Measurements from ENCODE around the gene ST6GALNAC3. TPM values are rescaled to one million over a fixed set of nuclear protein-coding genes. Genes with fewer than 3 reads are reported as not detected.

The ST6GALNAC3 gene
- polyA plus RNA-seq, 1 donor (not counting 4 experiments of a cell fraction or from before 2014, with no cell fraction given), result 0.08 TPM

DNA sequence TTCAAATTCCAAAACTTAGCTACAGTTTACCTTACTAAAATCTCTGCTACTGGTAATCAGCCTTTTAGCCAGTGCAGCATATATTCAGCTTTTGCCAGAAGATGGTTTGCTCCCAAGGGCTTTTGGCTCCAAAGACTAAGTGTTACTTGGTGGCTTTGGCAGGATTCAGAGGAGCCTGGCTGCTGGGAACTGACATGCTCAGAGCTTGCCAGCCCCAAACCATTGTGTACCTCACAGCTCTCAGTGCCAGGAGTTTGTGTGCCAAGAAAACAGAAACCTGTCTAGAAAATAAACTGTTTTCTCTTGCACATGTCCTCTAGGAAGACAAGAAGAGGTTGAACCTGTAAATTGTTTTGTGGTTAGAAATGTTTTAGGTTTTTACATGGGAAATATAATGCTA is 315.9 kb downstream of the ST6GALNAC3 start:
- Histone ChIP-seq H4K20me1 (ENCODE audit: control insufficient read depth, extremely low read depth, insufficient read depth, low read length) (no peaks in the 10 kb centered on the region), H3K79me2 (ENCODE audit: control insufficient read depth, insufficient read depth, low read length) (no peaks in the 10 kb centered on the region), H3K9me3 (ENCODE audit: control insufficient read depth, low read depth, low read length) (no peaks in the 10 kb centered on the region), H3K9me1 (ENCODE audit: control insufficient read depth, extremely low read depth, insufficient read depth, low read length) (no peaks in the 10 kb centered on the region), H3K4me3 (ENCODE audit: control insufficient read depth in 2 of 3, extremely low read depth in 1 of 3, insufficient read depth in 2 of 3, low read depth in 1 of 3, low read length in 3 of 3) (no peak overlapping the region), H3K27me3 (ENCODE audit: control insufficient read depth, extremely low read depth, insufficient read depth, low read length) (no peaks in the 10 kb centered on the region), H3K36me3 (ENCODE audit: control insufficient read depth in 2 of 2, extremely low read depth in 1 of 2, insufficient read depth in 2 of 2, low read length in 2 of 2) (no peaks in the 10 kb centered on the region), H3K27ac (ENCODE audit: control insufficient read depth, insufficient read depth, low read length) (no peak overlapping the region), H3K4me2 (ENCODE audit: control insufficient read depth, extremely low read depth, insufficient read depth, low read depth, low read length) (no peak overlapping the region), H3K4me1 (ENCODE audit: control insufficient read depth, extremely low read depth, insufficient read depth, low read length) (no peaks in the 10 kb centered on the region), H2AFZ (ENCODE audit: control insufficient read depth, low read length) (no peak overlapping the region), H3K9ac (ENCODE audit: control insufficient read depth, extremely low read depth, insufficient read depth, low read length) (no peak overlapping the region)
- FAIRE-seq (no peak), DNase-seq (ENCODE audit: low read depth, low spot score) (no peak)
- TF ChIP-seq, protein P1, sequence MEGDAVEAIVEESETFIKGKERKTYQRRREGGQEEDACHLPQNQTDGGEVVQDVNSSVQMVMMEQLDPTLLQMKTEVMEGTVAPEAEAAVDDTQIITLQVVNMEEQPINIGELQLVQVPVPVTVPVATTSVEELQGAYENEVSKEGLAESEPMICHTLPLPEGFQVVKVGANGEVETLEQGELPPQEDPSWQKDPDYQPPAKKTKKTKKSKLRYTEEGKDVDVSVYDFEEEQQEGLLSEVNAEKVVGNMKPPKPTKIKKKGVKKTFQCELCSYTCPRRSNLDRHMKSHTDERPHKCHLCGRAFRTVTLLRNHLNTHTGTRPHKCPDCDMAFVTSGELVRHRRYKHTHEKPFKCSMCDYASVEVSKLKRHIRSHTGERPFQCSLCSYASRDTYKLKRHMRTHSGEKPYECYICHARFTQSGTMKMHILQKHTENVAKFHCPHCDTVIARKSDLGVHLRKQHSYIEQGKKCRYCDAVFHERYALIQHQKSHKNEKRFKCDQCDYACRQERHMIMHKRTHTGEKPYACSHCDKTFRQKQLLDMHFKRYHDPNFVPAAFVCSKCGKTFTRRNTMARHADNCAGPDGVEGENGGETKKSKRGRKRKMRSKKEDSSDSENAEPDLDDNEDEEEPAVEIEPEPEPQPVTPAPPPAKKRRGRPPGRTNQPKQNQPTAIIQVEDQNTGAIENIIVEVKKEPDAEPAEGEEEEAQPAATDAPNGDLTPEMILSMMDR (optimal IDR thresholded peaks at IDR 0.05 in 1 of 3, IDR thresholded peaks at IDR 0.05 in 1 of 3, conservative IDR thresholded peaks at IDR 0.05 in 1 of 3; ENCODE audit: extremely low read depth in 1 of 3, insufficient read depth in 2 of 3, low read length in 3 of 3), result no peak
- no peak for TF ChIP-seq EZH2 (IDR thresholded peaks at IDR 0.05; ENCODE audit: low read length)
- dilution Hi-C loops (cut with MboI; ENCODE audit: extremely low pct_ligation_motif_present, low sequenced_read_pairs), result no loop called here

DNA sequence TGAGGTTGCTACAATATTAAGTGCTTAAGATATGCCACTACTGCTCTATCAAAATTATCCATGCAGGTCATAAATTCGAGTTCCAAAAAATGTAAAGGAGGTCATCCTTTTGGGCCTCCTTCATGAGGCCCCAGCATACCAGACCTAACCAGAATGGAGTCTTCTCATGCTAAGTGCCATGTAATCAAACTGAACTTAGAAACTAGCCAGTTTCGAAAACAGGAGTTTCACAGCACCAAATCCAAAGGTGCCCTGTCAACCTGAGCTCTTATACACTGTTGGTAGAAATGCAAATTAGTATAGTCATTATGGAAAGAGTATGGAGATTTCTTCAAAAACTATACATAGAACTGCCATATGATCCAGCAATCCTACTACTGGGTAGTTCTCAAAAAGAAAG is 320.5 kb downstream of the ST6GALNAC3 start:
- H3K4me2 ChIP-seq (ENCODE audit: control insufficient read depth, extremely low read depth, insufficient read depth, low read depth, low read length), result no peak overlapping the region
- H3K4me3 ChIP-seq (ENCODE audit: control insufficient read depth in 2 of 3, extremely low read depth in 1 of 3, insufficient read depth in 2 of 3, low read depth in 1 of 3, low read length in 3 of 3), result no peak overlapping the region
- no peaks in the 10 kb centered on the region for H3K9me3 ChIP-seq (ENCODE audit: control insufficient read depth, low read depth, low read length)
- no peak overlapping the region for H3K9ac ChIP-seq (ENCODE audit: control insufficient read depth, extremely low read depth, insufficient read depth, low read length)
- H4K20me1 ChIP-seq (ENCODE audit: control insufficient read depth, extremely low read depth, insufficient read depth, low read length), result no peaks in the 10 kb centered on the region
- no peaks in the 10 kb centered on the region for H3K9me1 ChIP-seq (ENCODE audit: control insufficient read depth, extremely low read depth, insufficient read depth, low read length)
- no peaks in the 10 kb centered on the region for H3K79me2 ChIP-seq (ENCODE audit: control insufficient read depth, insufficient read depth, low read length)
- no peak for FAIRE-seq
- no peaks in the 10 kb centered on the region for H3K27me3 ChIP-seq (ENCODE audit: control insufficient read depth, extremely low read depth, insufficient read depth, low read length)
- H3K27ac ChIP-seq (ENCODE audit: control insufficient read depth, insufficient read depth, low read length), result no peak overlapping the region
- TF ChIP-seq, protein P1 (optimal IDR thresholded peaks at IDR 0.05 in 1 of 3, IDR thresholded peaks at IDR 0.05 in 1 of 3, conservative IDR thresholded peaks at IDR 0.05 in 1 of 3; ENCODE audit: extremely low read depth in 1 of 3, insufficient read depth in 2 of 3, low read length in 3 of 3), result no peak
- TF ChIP-seq EZH2 (IDR thresholded peaks at IDR 0.05; ENCODE audit: low read length), result no peak
- H3K36me3 ChIP-seq (ENCODE audit: control insufficient read depth in 2 of 2, extremely low read depth in 1 of 2, insufficient read depth in 2 of 2, low read length in 2 of 2), result no peaks in the 10 kb centered on the region
- DNase-seq (ENCODE audit: low read depth, low spot score), result no peak
- dilution Hi-C loops (cut with MboI; ENCODE audit: extremely low pct_ligation_motif_present, low sequenced_read_pairs), result no loop called here
- no peaks in the 10 kb centered on the region for H3K4me1 ChIP-seq (ENCODE audit: control insufficient read depth, extremely low read depth, insufficient read depth, low read length)
- no peak overlapping the region for H2AFZ ChIP-seq (ENCODE audit: control insufficient read depth, low read length)

Data from keratinocyte (primary cell).